SK-N-SH (cell line): Measurements from ENCODE around the gene BTG4.

Experiments
- CTCF ChIP-seq: fragments of 200-600 bp; sonication (generic); IDR thresholded peaks from 2 replicates; pipeline ENCODE4 v1.6.1; 2017; ENCODE audit warnings: antibody characterized with exemption, mild to moderate bottlenecking, moderate library complexity
- EP300 ChIP-seq, 2 experiments: IDR thresholded peaks; 2 replicates each; pipeline versions ENCODE4 v1.4.0 to v1.6.1; 2012; ENCODE audit warnings: borderline replicate concordance in 1 of 2, low read depth in 1 of 2, low read length in 1 of 2
- EZH2phosphoT487 ChIP-seq: fragments of 200-600 bp; sonication (generic); IDR thresholded peaks from 2 replicates; pipeline ENCODE4 v1.6.1; 2017; ENCODE audit warnings: low read depth, mixed run types, mild to moderate bottlenecking, antibody characterized with exemption, moderate library complexity, borderline replicate concordance
- GABPA ChIP-seq: IDR thresholded peaks from 2 replicates; pipeline ENCODE4 v1.4.0; 2012; ENCODE audit warnings: low read depth, mild to moderate bottlenecking
- JUND ChIP-seq: IDR thresholded peaks from 2 replicates; pipeline ENCODE4 v1.4.0; 2012
- NRF1 ChIP-seq: IDR thresholded peaks from 2 replicates; pipeline ENCODE4 v1.6.1; 2012; ENCODE audit warnings: low read depth, mild to moderate bottlenecking, low read length
- PBX3 ChIP-seq: IDR thresholded peaks from 2 replicates; pipeline ENCODE4; 2012
- POLR2AphosphoS5 ChIP-seq: IDR thresholded peaks from 2 replicates; pipeline ENCODE4 v1.6.1; 2012; ENCODE audit warnings: low read depth, low read length
- RAD21 ChIP-seq: IDR thresholded peaks from 2 replicates; pipeline ENCODE4 v1.6.1; 2012; ENCODE audit warnings: mild to moderate bottlenecking, low read length
- RFX5 ChIP-seq: IDR thresholded peaks from 2 replicates; pipeline ENCODE4 v1.6.1; 2012; ENCODE audit warnings: mild to moderate bottlenecking, improper control_type of control experiment, low read length
- TAF1 ChIP-seq: IDR thresholded peaks from 2 replicates; pipeline ENCODE4 v1.6.1; 2012; ENCODE audit warnings: low read depth, mild to moderate bottlenecking, low read length, moderate library complexity, borderline replicate concordance

- TF ChIP-seq EZH2phosphoT487 (no peak), CTCF (no peak), RAD21 (no peak), RFX5 (no peak), GABPA (no peak), POLR2AphosphoS5 (no peak), JUND (no peak), PBX3 (no peak), NRF1 (no peak), TAF1 (no peak), EP300 (IDR thresholded peaks at IDR 0.05; ENCODE audit: borderline replicate concordance in 1 of 2, low read depth in 1 of 2, low read length in 1 of 2) (no peak)
Observed at GRCh38 chr11:111476366-111476765, 35.8 kb downstream of the BTG4 start.
